Nephron (organoid): Measurements from ENCODE around the gene CABP1.
A peak's percentile ranks its signal among the peaks of the same experiment; 100 is the strongest.
"Not testable (repeated sequence)": the region's sequence is repeated elsewhere in the genome, so short reads cannot be mapped to it uniquely, and the experiment has no call there.

ENCODE experiments used
- H3K27ac Mint-ChIP-seq, 3 experiments: 2 replicates each; pipeline ENCODE4 v1.8.0; 2020; ENCODE audit warnings: mixed read lengths in 3 of 3, mild to moderate bottlenecking in 2 of 3, moderate library complexity in 1 of 3
- H3K27me3 Mint-ChIP-seq: 2 replicates; pipeline ENCODE4 v1.8.0; 2021; ENCODE audit warnings: low read depth, mild to moderate bottlenecking, moderate library complexity, mixed read lengths
- H3K36me3 Mint-ChIP-seq: 2 replicates; pipeline ENCODE4 v1.8.0; 2020; ENCODE audit warnings: low read depth, mixed read lengths
- H3K4me1 Mint-ChIP-seq: 2 replicates; pipeline ENCODE4 v1.8.0; 2020; ENCODE audit warnings: mixed read lengths
- H3K4me3 Mint-ChIP-seq, 3 experiments: 2 replicates each; pipeline ENCODE4 v1.8.0; 2020; ENCODE audit warnings: mild to moderate bottlenecking in 3 of 3, mixed read lengths in 3 of 3, moderate library complexity in 2 of 3
- H3K9me3 Mint-ChIP-seq: 2 replicates; pipeline ENCODE4 v1.8.0; 2020; ENCODE audit warnings: mixed read lengths
- TF ChIP-seq, protein P1 (sequence below), 3 experiments: fragments of 200-600 bp; sonication (generic); IDR thresholded peaks; one replicate each; pipeline ENCODE4 v1.5.0; 2021; ENCODE audit warnings: antibody characterized with exemption in 3 of 3; ENCODE audit not compliant: unreplicated experiment in 3 of 3

Gene CABP1

GRCh38 chr12:120662879-120663278 lies 22.5 kb downstream of the CABP1 start:
- no peaks in the 10 kb centered on the region for H3K4me1 Mint-ChIP-seq
- no peaks in the 10 kb centered on the region for H3K36me3 Mint-ChIP-seq
- TF ChIP-seq, protein P1, sequence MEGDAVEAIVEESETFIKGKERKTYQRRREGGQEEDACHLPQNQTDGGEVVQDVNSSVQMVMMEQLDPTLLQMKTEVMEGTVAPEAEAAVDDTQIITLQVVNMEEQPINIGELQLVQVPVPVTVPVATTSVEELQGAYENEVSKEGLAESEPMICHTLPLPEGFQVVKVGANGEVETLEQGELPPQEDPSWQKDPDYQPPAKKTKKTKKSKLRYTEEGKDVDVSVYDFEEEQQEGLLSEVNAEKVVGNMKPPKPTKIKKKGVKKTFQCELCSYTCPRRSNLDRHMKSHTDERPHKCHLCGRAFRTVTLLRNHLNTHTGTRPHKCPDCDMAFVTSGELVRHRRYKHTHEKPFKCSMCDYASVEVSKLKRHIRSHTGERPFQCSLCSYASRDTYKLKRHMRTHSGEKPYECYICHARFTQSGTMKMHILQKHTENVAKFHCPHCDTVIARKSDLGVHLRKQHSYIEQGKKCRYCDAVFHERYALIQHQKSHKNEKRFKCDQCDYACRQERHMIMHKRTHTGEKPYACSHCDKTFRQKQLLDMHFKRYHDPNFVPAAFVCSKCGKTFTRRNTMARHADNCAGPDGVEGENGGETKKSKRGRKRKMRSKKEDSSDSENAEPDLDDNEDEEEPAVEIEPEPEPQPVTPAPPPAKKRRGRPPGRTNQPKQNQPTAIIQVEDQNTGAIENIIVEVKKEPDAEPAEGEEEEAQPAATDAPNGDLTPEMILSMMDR (IDR thresholded peaks at IDR 0.05; ENCODE audit: unreplicated experiment in 3 of 3): no peak
- H3K9me3 Mint-ChIP-seq: no peaks in the 10 kb centered on the region
- no peak overlapping the region for H3K27ac Mint-ChIP-seq
- peaks cover 9% of the 10 kb centered on the region for H3K27me3 Mint-ChIP-seq
- no peak overlapping the region for H3K4me3 Mint-ChIP-seq

DNA sequence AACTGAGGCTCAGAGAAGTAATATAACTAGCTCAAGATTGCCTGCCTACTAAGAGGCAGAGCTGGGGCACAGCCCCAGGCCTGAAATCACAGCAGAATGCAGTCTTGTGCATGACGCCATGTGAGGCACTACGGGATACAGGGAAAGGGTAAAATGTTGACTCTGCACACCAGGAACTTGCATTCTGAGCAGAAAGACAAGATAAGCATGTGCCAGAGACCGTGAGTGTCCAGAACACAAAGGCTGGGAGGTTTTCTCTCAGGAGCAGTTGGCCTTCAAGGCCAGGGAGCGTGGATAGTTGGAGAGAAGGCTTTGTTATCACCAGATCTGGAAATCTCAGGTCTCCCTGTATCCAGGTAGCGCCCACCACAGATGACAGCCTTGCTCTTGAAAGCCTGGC lies 23.3 kb downstream of the CABP1 start:
- Mint-ChIP-seq H3K27me3 (peaks cover 5% of the 10 kb centered on the region), H3K4me1 (peaks cover 4% of the 10 kb centered on the region), H3K27ac (no peak overlapping the region), H3K9me3 (no peaks in the 10 kb centered on the region), H3K36me3 (no peaks in the 10 kb centered on the region), H3K4me3 (no peak overlapping the region)
- TF ChIP-seq, protein P1 (IDR thresholded peaks at IDR 0.05; ENCODE audit: unreplicated experiment in 3 of 3): no peak

- H3K27me3 Mint-ChIP-seq: no peaks in the 10 kb centered on the region
Observed at GRCh38 chr12:120666571-120667390, 26.4 kb downstream of the CABP1 start.

DNA sequence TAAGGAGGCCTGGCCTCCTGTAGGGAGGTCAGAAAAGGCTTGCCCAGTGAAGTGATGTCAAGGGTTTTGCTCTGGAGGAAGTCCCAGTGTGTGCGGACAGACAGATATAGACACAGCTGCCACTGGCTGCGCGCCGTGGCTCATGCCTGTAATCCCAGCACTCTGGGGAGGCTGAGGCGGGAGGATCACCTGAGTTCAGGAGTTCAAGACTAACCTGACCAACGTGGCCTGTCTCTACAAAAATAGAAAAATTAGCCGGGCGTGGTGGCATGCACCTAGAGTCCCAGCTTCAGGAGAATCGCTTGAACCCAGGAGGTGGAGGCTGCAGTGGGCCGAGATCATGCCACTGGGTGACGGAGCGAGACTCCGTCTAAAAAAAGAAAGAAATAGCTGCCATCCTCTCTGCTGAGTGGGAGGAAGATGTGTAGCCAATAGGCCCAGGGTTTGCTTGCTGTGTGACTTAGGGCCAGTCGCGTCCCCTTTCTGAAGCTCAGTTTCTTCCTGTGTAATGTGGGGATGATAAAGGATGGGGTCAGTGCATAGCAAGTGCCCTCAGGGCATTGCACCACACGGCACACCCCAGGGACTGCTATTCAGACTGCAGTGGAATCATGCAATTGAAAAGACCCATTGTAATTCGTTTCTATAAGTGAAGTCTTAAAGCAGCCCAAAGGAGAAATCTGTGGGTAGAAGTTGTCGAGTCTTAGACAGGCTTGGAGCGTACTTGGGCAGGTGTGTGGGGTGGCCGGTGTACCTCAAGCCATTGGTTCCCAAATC lies 27.9 kb downstream of the CABP1 start:
- Mint-ChIP-seq H3K27me3 (no peaks in the 10 kb centered on the region), H3K9me3 (no peaks in the 10 kb centered on the region), H3K27ac (peak overlapping the region in 1 of 3 experiments; percentile 4), H3K4me3 (no peak overlapping the region), H3K36me3 (no peaks in the 10 kb centered on the region), H3K4me1 (peaks cover 5% of the 10 kb centered on the region)
- TF ChIP-seq, protein P1 (IDR thresholded peaks at IDR 0.05; ENCODE audit: unreplicated experiment in 3 of 3): no peak

More at GRCh38 chr12:120666571-120667390, 26.4 kb downstream of the CABP1 start:
- TF ChIP-seq, protein P1 (IDR thresholded peaks at IDR 0.05; ENCODE audit: unreplicated experiment in 3 of 3): no peak
- H3K36me3 Mint-ChIP-seq: no peaks in the 10 kb centered on the region
- H3K9me3 Mint-ChIP-seq: no peaks in the 10 kb centered on the region
- peak overlapping the region in 2 of 3 experiments; percentile 20 to 46 for H3K27ac Mint-ChIP-seq
- no peak overlapping the region for H3K4me3 Mint-ChIP-seq
- peaks cover 5% of the 10 kb centered on the region for H3K4me1 Mint-ChIP-seq

GRCh38 chr12:120668868-120669840 lies 28.7 kb downstream of the CABP1 start:
- Mint-ChIP-seq H3K4me3 (no peak overlapping the region), H3K27me3 (no peaks in the 10 kb centered on the region), H3K27ac (peak overlapping the region; percentile 82 to 87 (median 83)), H3K36me3 (no peaks in the 10 kb centered on the region), H3K4me1 (peaks cover 5% of the 10 kb centered on the region), H3K9me3 (no peaks in the 10 kb centered on the region)
- TF ChIP-seq, protein P1 (IDR thresholded peaks at IDR 0.05; ENCODE audit: unreplicated experiment in 3 of 3): no peak

DNA sequence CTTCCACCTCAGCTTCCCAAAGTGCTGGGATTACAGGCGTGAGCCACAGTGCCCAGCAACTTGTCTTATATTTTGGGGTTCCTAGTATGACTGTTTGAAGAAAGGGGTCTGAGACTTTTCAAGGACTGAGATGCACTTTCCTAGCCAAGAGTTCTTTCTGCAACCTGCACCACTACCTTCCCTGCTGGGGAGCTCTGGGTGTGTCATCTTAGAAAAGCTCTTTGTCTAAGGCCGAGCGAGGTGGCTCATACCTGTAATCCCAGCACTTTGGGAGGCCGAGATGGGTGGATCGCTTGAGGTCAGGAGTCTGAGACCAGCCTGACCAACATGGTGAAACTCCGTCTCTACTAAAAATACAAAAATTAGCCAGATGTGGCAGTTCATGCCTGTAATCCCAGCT lies 29.8 kb downstream of the CABP1 start:
- H3K9me3 Mint-ChIP-seq, H3K4me3 Mint-ChIP-seq, H3K27ac Mint-ChIP-seq, H3K4me1 Mint-ChIP-seq, H3K27me3 Mint-ChIP-seq, H3K36me3 Mint-ChIP-seq: not testable (repeated sequence)
